Left kidney (tissue), 2 donors: Measurements from ENCODE around the gene ABI2. TPM values are rescaled to one million over a fixed set of nuclear protein-coding genes. Genes with fewer than 3 reads are reported as not detected.
A peak's percentile ranks its signal among the peaks of the same experiment; 100 is the strongest.
"Not testable (repeated sequence)": the region's sequence is repeated elsewhere in the genome, so short reads cannot be mapped to it uniquely, and the experiment has no call there.

ENCODE experiments used
- DNase-seq: peaks from one replicate; pipeline ENCODE4 v3.0.0-alpha.2; 2013
- polyA plus RNA-seq: library from polyadenylated mRNA; unstranded; fragments of 120-200 nt; gene quantifications from one replicate; pipeline ENCODE4 v1.2.1, GENCODE V29; 2013; ENCODE audit not compliant: insufficient read length

Gene ABI2
- polyA plus RNA-seq, 1 donor: 101 TPM

DNA sequence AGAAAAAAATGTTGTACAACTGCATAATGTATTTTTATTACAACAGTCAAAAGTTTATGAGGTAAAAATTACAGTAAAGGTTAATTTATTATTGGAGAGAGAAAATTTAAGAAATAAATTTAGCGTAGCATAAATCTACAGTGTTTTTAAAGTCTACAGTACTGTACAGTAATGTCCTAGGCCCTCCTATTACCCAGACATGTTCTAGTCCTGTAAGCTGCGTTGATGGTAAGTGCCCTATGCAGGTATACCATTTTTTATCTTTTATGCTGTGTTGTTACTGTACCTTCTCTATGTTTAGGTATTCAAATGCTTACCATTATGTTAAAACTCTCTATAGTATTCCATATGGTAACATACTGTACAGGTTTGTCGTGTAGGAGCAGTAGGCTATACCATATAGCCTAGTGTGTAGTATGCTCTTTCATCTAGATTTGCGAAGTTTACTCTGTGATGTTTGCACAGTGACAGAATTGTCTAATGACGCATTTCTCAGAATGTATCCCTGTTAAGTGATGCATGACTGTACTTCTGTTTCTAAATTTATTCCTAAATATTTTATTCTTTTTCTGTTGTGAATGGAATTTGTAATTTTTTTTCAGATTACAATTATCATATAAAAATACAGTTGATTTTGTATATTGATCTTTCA, 24.5 kb downstream of the ABI2 start:
- DNase-seq: no peak

DNA sequence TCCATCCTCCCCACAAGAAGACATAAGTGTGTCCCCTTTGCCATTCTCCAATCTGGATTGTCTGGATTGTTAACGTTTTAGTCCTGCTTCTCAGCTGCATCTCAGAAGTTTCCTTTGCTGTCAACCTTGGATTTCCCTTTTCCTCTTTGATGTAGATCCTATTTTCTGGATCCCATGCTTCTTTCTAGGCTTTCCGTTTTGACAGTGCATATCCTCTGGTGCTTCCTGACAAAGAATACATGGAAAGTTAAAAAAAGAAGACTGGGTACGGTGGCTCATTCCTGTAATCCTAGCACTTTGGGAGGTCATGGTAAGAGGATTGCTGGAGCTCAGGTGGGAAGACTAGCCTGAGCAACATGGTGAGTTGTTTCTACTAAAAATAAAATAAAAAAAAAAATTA, 26.8 kb downstream of the ABI2 start:
- no peak for DNase-seq

DNA sequence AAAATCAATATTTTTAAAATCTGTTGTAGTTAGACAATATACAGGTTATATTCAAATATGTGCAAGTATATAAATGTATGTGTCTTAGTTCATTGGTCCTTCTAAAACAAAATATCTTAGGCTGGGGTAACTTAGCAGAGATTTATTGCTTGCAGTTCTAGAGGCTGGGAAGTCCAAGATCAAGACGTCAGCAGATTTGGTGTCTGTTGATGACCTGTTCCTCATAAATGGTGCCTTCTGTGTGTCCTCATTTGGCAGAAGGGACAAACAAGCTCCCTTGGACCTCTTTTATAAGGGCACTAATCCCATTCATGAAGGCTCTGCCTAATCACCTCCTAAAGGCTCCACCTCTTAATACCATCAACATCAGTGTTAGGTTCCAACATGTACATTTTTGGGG, 31.3 kb downstream of the ABI2 start:
- DNase-seq: no peak

DNA sequence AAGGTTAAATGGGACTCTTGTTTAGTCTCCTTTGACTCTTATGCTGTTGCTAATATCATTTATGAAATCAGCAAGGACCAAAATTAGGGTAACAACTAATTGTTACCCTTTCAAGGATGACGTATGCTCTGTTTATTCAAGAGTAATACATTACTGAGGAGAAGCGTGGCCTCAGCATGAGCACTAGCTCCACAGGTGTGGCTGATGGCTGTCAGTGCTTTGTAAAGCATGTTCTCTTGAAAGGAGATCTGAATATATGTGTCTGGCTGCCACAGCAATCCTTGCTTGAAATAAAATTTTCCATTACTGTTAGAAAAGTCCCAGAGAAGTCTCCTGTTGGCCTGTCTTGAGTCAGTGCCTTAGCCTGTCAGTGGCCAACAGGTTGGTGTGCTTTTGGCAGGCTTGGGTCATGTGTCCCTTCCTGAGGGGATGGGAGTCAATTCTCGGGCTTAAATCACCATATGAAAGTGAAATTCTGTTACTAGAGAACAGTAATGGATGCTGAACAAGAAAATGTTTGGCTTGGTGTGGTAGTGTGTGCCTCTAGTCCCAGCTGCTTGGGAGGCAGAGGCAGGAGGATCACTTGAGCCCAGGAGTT, 32.7 kb downstream of the ABI2 start:
- DNase-seq: no peak

GRCh38 chr2:203361495-203361894, 33.3 kb downstream of the ABI2 start:
- no peak for DNase-seq

- DNase-seq: no peak
Measured at GRCh38 chr2:203361922-203362321, 33.7 kb downstream of the ABI2 start.

- no peak for DNase-seq
Measured at GRCh38 chr2:203366639-203367466, 38.7 kb downstream of the ABI2 start.

DNA sequence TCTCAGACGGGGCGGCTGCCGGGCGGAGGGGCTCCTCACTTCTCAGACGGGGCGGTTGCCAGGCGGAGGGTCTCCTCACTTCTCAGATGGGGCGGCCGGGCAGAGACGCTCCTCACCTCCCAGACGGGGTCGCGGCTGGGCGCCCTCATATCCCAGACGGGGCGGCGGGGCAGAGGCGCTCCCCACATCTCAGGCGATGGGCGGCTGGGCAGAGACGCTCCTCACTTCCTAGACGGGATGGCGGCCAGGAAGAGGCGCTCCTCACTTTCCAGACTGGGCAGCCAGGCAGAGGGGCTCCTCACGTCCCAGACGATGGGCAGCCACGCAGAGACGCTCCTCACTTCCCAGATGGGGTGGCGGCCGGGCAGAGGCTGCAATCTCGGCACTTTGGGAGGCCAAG, 44.5 kb downstream of the ABI2 start:
- DNase-seq: not testable (repeated sequence)

- DNase-seq: no peak
Measured at GRCh38 chr2:203376173-203376572, 48.0 kb downstream of the ABI2 start.

DNA sequence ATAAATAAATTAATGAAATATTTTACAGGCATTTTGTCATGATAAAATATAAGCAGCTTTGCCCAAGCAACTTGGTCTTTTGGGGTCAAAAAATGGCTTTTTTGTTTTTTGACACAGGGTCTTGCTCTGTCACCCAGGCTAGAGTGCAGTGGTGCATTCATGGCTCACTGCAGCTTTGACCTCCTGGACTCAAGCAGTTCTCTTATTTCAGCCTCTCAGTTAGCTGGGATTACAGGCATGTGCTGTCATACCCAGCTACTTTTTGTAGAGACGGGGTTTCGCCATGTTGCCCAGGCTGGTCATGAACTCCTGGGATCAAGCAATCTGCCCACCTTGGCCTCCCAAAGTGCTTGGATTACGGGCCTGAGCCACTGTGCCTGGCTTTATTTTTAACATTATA, 51.0 kb downstream of the ABI2 start:
- DNase-seq: peak; percentile 17

DNA sequence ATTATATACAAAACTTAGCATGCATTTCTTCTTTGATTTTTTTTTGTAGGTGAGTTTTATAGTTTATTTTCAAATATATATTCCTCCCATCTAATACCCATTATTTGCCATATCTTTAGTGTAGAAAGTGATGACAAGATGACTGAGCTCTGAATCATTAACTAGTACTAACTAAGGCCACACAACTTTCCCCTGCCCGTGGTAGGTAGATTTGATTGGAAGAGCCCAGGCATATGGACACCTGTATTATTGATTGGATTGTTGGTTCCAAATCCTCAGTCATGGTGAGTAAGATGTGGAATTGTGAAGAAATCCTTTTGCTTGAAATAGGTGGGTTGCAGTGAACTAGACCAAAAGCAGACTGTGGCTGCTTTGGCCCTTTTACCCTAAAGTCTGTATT, 54.8 kb downstream of the ABI2 start:
- no peak for DNase-seq

- DNase-seq: not testable (repeated sequence)
Measured at GRCh38 chr2:203388153-203388552, 60.0 kb downstream of the ABI2 start.

- no peak for DNase-seq
Measured at GRCh38 chr2:203394519-203395227, 66.5 kb downstream of the ABI2 start.

- no peak for DNase-seq
Measured at GRCh38 chr2:203395858-203396257, 67.7 kb downstream of the ABI2 start.

- no peak for DNase-seq
Measured at GRCh38 chr2:203396667-203397066, 68.5 kb downstream of the ABI2 start.

DNA sequence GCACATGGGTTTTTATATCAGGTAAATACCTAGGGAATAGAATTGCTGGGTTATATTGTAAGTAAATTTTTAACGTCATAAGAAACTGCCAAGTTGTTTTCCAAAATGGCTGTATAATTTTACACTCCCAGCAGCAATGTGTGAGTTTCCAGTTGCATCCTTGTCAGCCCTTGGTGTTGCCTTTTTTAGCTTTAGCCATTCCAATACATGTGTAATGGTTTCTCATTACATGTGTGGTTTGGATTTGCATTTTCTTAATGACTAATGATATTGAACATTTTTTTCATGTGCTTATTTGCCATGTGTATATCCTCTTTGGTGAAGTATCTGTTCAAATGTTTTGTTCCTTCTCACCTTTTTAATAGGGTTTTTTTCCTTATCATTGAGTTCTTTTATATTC, 70.8 kb downstream of the ABI2 start:
- no peak for DNase-seq

- DNase-seq: no peak
Measured at GRCh38 chr2:203400805-203401585, 72.8 kb downstream of the ABI2 start.

DNA sequence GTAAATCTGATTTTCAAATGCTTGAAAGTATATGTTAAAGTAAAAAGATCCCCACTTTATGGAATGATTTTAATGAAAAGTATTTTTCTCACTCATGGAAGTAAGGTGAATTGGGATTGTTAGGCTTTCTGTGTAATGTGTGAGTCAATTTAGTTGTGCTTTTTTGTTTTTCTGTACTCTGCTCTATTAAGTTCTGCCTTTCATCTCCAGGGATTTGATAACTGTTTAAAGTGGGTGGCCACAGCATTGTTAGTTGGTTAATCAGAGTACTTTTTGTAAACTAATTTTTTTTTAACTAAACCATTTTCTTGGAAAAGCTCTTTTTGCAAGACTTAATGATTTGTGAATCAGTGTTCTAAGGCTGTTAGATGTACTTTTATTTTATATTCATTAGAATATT, 76.8 kb downstream of the ABI2 start:
- no peak for DNase-seq

DNA sequence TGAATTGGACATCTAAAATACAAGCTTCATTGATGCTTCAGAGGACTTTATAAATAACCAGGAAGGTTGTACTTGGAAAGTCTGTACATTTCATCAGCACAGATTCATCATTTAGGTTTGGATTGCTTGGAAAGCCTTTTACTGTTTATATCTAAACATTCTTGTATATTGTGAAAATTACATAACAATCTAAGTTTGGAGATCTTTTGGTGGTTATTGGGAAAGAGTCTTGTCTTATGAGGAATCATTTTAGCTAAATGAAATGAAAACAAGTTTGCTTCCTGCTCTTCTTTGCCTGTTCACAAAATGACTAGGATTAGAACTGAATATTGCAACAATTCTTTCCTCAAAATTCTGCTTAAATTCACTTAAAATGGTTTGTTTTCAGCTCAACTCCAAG, 79.3 kb downstream of the ABI2 start:
- no peak for DNase-seq

GRCh38 chr2:203412546-203413331, 84.5 kb downstream of the ABI2 start:
- DNase-seq: no peak

DNA sequence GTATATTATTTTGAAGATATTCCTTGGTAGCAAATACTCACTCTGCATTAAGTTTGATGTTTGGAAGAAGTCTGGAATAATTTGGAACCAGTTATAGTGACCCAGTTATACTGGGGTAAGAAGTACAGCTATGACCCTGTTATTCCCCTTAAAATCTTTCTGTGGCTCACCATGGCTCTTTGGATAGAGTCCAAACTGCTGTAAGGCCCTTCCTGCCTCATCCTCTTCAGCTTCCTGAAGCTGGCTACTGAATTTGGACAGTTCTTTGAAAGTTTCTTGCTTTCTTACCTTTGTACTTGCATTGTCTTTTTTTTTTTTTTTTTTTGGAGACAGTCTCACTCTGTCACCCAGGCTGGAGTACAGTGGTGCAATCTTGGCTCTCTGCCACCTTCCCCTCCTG, 85.6 kb downstream of the ABI2 start:
- no peak for DNase-seq
